Measurements from ENCODE around the gene GGNBP2.

DNA sequence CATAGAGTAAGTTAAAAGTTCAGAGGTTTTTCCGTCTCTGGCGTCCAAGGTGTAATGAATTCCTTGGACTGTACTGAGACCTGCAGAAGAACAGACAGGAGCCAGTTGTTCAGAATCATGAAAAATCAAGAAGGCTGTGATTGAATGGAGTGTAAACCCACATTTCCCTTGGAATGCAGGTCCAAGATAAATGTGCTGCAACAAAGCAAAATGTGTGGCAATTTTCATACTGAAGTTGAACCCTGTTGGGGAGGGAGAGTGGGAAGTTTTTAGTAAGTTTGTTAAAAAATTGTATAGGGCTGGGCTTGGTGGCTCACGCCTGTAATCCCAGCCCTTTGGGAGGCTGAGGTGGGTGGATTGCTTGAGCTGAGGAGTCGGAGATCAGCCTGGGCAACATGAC lies 21.4 kb downstream of the GGNBP2 start:
- TF ChIP-seq EP300 (IDR thresholded peaks at IDR 0.05) (no peak), POLR2AphosphoS5 (IDR thresholded peaks at IDR 0.05) (no peak)
- TF ChIP-seq, protein P1, sequence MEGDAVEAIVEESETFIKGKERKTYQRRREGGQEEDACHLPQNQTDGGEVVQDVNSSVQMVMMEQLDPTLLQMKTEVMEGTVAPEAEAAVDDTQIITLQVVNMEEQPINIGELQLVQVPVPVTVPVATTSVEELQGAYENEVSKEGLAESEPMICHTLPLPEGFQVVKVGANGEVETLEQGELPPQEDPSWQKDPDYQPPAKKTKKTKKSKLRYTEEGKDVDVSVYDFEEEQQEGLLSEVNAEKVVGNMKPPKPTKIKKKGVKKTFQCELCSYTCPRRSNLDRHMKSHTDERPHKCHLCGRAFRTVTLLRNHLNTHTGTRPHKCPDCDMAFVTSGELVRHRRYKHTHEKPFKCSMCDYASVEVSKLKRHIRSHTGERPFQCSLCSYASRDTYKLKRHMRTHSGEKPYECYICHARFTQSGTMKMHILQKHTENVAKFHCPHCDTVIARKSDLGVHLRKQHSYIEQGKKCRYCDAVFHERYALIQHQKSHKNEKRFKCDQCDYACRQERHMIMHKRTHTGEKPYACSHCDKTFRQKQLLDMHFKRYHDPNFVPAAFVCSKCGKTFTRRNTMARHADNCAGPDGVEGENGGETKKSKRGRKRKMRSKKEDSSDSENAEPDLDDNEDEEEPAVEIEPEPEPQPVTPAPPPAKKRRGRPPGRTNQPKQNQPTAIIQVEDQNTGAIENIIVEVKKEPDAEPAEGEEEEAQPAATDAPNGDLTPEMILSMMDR (IDR thresholded peaks at IDR 0.05) = no peak

Measured in sigmoid colon (tissue), 4 donors.